K562 (cell line): ENCODE results near the gene YIPF2. TPM values are rescaled to one million over a fixed set of nuclear protein-coding genes. Genes with fewer than 3 reads are reported as not detected.

Experiments used
- ATAC-seq: fragments of 200-7000 bp; cut with Tn5 transposase; 3 replicates; pipeline ENCODE4 v1.9.1; 2020; ENCODE audit warnings: moderate library complexity
- BruUV-seq: library from RNA; stranded (reverse); fragments of 400-500 nt; replicated peaks from 2 replicates; lab custom pipeline; 2021; lab: Mats Ljungman, UMichigan
- CTCF ChIA-PET: fragments of 300-600 bp; formaldehyde crosslinking; extraction: SDS; loops from one replicate; lab custom pipeline; 2021; ENCODE audit warnings: low intra/inter-chr PET ratio; lab: Yijun Ruan, JAX
- POLR2A ChIA-PET: fragments of 300-600, 350-650 bp; sonication (Branson Sonifier 250); formaldehyde crosslinking; extraction: SDS; loops from one replicate; lab custom pipeline; 2021; ENCODE audit warnings: antibody characterized with exemption, inconsistent platforms; lab: Yijun Ruan, JAX
- DNase-seq, 4 experiments: peaks; one replicate each; pipeline versions ENCODE4 v3.0.0 to v3.0.0-alpha.2; 2011 to 2018; ENCODE audit warnings: low spot score in 3 of 4, mixed read lengths in 3 of 4; ENCODE audit errors: extremely low read depth in 1 of 4
- FAIRE-seq: peaks from 2 replicates; lab custom pipeline; 2011; peaks lifted over from hg19 to GRCh38; lab: Jason Lieb, UNC
- H2AFZ ChIP-seq: 2 replicates; pipeline ENCODE4 v1.6.0; 2011; ENCODE audit warnings: low read depth, low read length, control low read depth, inconsistent platforms
- H3K27ac ChIP-seq: fragments of 200-600 bp; 3 replicates; pipeline ENCODE4 v1.8.0; 2011; ENCODE audit warnings: low read depth, mild to moderate bottlenecking, control low read depth, inconsistent platforms, low read length, moderate library complexity, mixed read lengths; ENCODE audit errors: extremely low read depth
- H3K27me3 ChIP-seq, 2 experiments: fragments of 300-600 bp in 1 of 2; 2 replicates in 1 of 2; 3 replicates in 1 of 2; pipeline versions ENCODE4 v1.6.0 to v1.8.0; 2011; ENCODE audit warnings: inconsistent platforms in 2 of 2, low read length in 2 of 2, mild to moderate bottlenecking in 1 of 2, mixed read lengths in 1 of 2, moderate library complexity in 1 of 2; ENCODE audit not compliant: control insufficient read depth in 2 of 2, insufficient read depth in 2 of 2
- H3K36me3 ChIP-seq: fragments of 300-600 bp; 3 replicates; pipeline ENCODE4 v1.8.0; 2011; ENCODE audit warnings: mild to moderate bottlenecking, low read length, inconsistent platforms; ENCODE audit not compliant: control insufficient read depth, insufficient read depth
- H3K4me1 ChIP-seq, 2 experiments: fragments of 200-600 bp in 1 of 2; replicated peaks in 1 of 2; 2 replicates in 1 of 2; 3 replicates in 1 of 2; pipeline versions ENCODE4 v1.5.1 to v1.8.0; 2011; ENCODE audit warnings: inconsistent platforms in 2 of 2, low read length in 2 of 2, mild to moderate bottlenecking in 1 of 2, mixed read lengths in 1 of 2, moderate library complexity in 1 of 2; ENCODE audit not compliant: control insufficient read depth in 2 of 2, insufficient read depth in 2 of 2
- H3K4me2 ChIP-seq: 2 replicates; pipeline ENCODE4 v1.6.1; 2011; ENCODE audit warnings: low read length, control low read depth, inconsistent platforms, mixed read lengths; ENCODE audit not compliant: insufficient read depth
- H3K4me3 ChIP-seq: fragments of 200-600 bp; sonication (generic), shearing (Covaris generic); 2 replicates; pipeline ENCODE4 v1.5.1; 2016; ENCODE audit warnings: control low read depth, inconsistent platforms
- H3K79me2 ChIP-seq: fragments of 200-600 bp; 3 replicates; pipeline ENCODE4 v1.8.0; 2011; ENCODE audit warnings: low read length, inconsistent platforms; ENCODE audit not compliant: control insufficient read depth, insufficient read depth
- H3K9ac ChIP-seq, 2 experiments: 2 replicates each; pipeline versions ENCODE4 v1.6.0 to v1.6.1; 2011; ENCODE audit warnings: low read depth in 2 of 2, low read length in 2 of 2, control low read depth in 1 of 2, inconsistent platforms in 1 of 2, mild to moderate bottlenecking in 1 of 2, mixed read lengths in 1 of 2; ENCODE audit not compliant: insufficient read depth in 1 of 2
- H3K9me1 ChIP-seq: one replicate; pipeline ENCODE4 v1.6.0; 2011; ENCODE audit warnings: inconsistent platforms, mild to moderate bottlenecking, low read length, moderate library complexity; ENCODE audit not compliant: control insufficient read depth, insufficient read depth
- H3K9me3 ChIP-seq: replicated peaks from 2 replicates; pipeline ENCODE4 v1.5.1; 2011; ENCODE audit warnings: low read depth, low read length, inconsistent platforms; ENCODE audit not compliant: control insufficient read depth, insufficient read depth
- H4K20me1 ChIP-seq: replicated peaks from 2 replicates; pipeline ENCODE4 v1.6.1; 2011; ENCODE audit warnings: low read length, inconsistent platforms, mixed read lengths; ENCODE audit not compliant: control insufficient read depth, insufficient read depth
- CBX3 ChIP-seq, 2 experiments: IDR thresholded peaks; 1 replicate in 1 of 2; 2 replicates in 1 of 2; pipeline ENCODE4 v1.6.1; 2012; ENCODE audit warnings: inconsistent platforms in 2 of 2, low read length in 2 of 2, borderline replicate concordance in 1 of 2, control low read depth in 1 of 2
- HINFP ChIP-seq: fragments of 450-650 bp; conservative IDR thresholded peaks from 2 replicates; pipeline ENCODE4 v1.6.1; 2016; ENCODE audit warnings: missing genetic modification characterization, low read depth, mild to moderate bottlenecking, control low read depth, missing compliant biosample characterization
- PHB ChIP-seq: fragments of 250-450 bp; sonication (Bioruptor Pico); IDR thresholded peaks from 2 replicates; pipeline ENCODE4 v1.5.0; 2021
- POLR3G ChIP-seq: IDR thresholded peaks from 2 replicates; pipeline ENCODE4 v1.6.1; 2011; ENCODE audit not compliant: insufficient read length, insufficient replicate concordance; ENCODE audit errors: extremely low read depth
- SETDB1 ChIP-seq: IDR thresholded peaks from one replicate; pipeline ENCODE4 v1.6.1; 2012; ENCODE audit warnings: low read length, control low read depth, inconsistent platforms
- SLC30A9 ChIP-seq: fragments of 250-450 bp; sonication (Bioruptor Pico); IDR thresholded peaks from 2 replicates; pipeline ENCODE4 v1.8.0; 2022; ENCODE audit warnings: mild to moderate bottlenecking, moderate library complexity
- SRSF3 ChIP-seq: fragments of 200-400 bp; formaldehyde crosslinking; IDR thresholded peaks from 2 replicates; pipeline ENCODE4 v1.6.1; 2016; ENCODE audit warnings: mild to moderate bottlenecking, low read length, moderate library complexity; ENCODE audit not compliant: insufficient read depth
- STAT5B ChIP-seq: fragments of 250-450 bp; sonication (Bioruptor Pico); IDR thresholded peaks from 2 replicates; pipeline ENCODE4 v1.8.0; 2021; ENCODE audit warnings: mild to moderate bottlenecking, inconsistent platforms
- ZBTB49 ChIP-seq: sonication (generic); formaldehyde crosslinking; IDR thresholded peaks from 2 replicates; pipeline ENCODE4 v1.8.0; 2022; ENCODE audit warnings: missing genetic modification reagents, mild to moderate bottlenecking, borderline replicate concordance
- ZC3H11A ChIP-seq: IDR thresholded peaks from 2 replicates; pipeline ENCODE4 v1.6.1; 2012; ENCODE audit warnings: low read depth, low read length, improper control_type of control experiment
- ZKSCAN1 ChIP-seq: fragments of 150-350 bp; IDR thresholded peaks from 2 replicates; pipeline ENCODE4 v1.6.1; 2016; ENCODE audit warnings: low read depth, low read length
- ZZZ3 ChIP-seq: fragments of 450-650 bp; IDR thresholded peaks from 2 replicates; pipeline ENCODE4 v1.6.1; 2016; ENCODE audit warnings: antibody characterized with exemption, mild to moderate bottlenecking, moderate library complexity
- WGBS: fragments of 100-300 bp; shearing (Covaris generic); methylation state at CpG from one replicate; pipeline ENCODE4 v1.1.6; 2016; ENCODE audit warnings: low coverage, mixed read lengths; ENCODE audit not compliant: insufficient coverage; ENCODE audit errors: missing lambda C conversion rate; 5-methylcytosine and 5-hydroxymethylcytosine counted together
- in situ Hi-C: fragments of 300-500 bp; cut with MboI; formaldehyde crosslinking; loops from 4 replicates; pipeline ENCODE4 v1.15.0; 2018; ENCODE audit warnings: inconsistent platforms, mixed read lengths
- intact Hi-C: fragments of 100-400 bp; cut with micrococcal nuclease; formaldehyde crosslinking; loops from 2 replicates; pipeline ENCODE4 v1.14.2; 2022
- polyA plus RNA-seq, 8 experiments: library from polyadenylated mRNA; depleted of rRNA in 4 of 8; stranded (reverse) in 5 of 8; unstranded in 3 of 8; fragments of >200 nt; fragmentation: Nextera tagmentation in 2 of 8; fragmentation: Illumina TruSeq in 1 of 8; extraction: Ambion mirVana in 2 of 8; extraction: Trizol in 1 of 8; gene quantifications; 2 replicates each; pipeline versions ENCODE4 v1.2.1 to v1.2.3, GENCODE V29; 2011 to 2014; ENCODE audit warnings: inconsistent platforms in 1 of 8, missing spikeins in 1 of 8
- total RNA-seq, 7 experiments: library from RNA; depleted of rRNA in 6 of 7; stranded (reverse); fragments of >200 nt in 6 of 7; fragmentation: Illumina TruSeq in 2 of 7; extraction: Trizol in 2 of 7; gene quantifications; 2 replicates each; pipeline versions ENCODE4 v1.2.1 to v1.2.3, GENCODE V29; 2011 to 2021; ENCODE audit warnings: low replicate concordance in 1 of 7
- TF ChIP-seq, protein P1 (sequence below), 2 experiments: IDR thresholded peaks; 2 replicates each; pipeline ENCODE4 v1.6.1; 2012; ENCODE audit warnings: improper control_type of control experiment in 2 of 2, low read depth in 2 of 2, low read length in 2 of 2, borderline replicate concordance in 1 of 2

Gene YIPF2
- total and polyA plus RNA-seq, 9 of the 15 experiments (the other 6 are each of a cell fraction or from before 2014, with no cell fraction given), result 1.3 to 65.2 (median 31.6) TPM

DNA sequence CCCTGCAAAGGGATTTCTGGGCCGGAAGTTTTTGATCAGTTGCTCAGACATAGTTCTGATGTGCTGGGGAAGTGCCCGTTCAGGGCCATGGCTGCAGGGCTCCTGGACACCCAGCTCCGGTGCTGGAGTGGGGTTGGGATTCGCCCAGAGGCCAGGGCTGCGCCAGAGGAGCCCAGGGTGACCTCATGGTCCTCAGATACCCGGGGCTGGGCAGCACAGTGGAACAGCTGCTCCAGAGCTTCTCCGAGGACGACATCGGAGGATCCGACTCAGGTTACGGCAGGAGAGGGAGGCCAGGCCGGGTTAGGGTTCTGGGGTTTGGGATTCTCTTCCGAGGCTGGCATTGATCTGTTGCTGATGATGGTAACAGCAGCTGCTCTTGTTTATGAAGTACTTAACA, 36.2 kb downstream of the YIPF2 start:
- Histone ChIP-seq H2AFZ (no peak overlapping the region), H3K4me1 (peaks cover 3 to 50% of the 10 kb centered on the region in 2 experiments; a peak in 3 of 5 replicates), H4K20me1 (peaks cover 12% of the 10 kb centered on the region; the same call in 1 of the 2 replicates), H3K27me3 (no peaks in the 10 kb centered on the region), H3K9me1 (peaks cover 6% of the 10 kb centered on the region), H3K36me3 (peaks cover 16% of the 10 kb centered on the region; the same call in 1 of the 3 replicates), H3K27ac (no peak overlapping the region), H3K4me2 (no peak overlapping the region), H3K9ac (peak overlapping the region in 1 of 2 experiments; percentile 74; a peak in 2 of 4 replicates), H3K9me3 (no peaks in the 10 kb centered on the region), H3K79me2 (peaks cover 65% of the 10 kb centered on the region), H3K4me3 (no peak overlapping the region)
- in situ Hi-C loops (no loop called here), intact Hi-C loops (no loop called here)
- TF ChIP-seq SETDB1 (no peak), POLR3G (no peak), ZBTB49 (CRISPR knock-in tag) (no peak), SRSF3 (no peak), CBX3 (IDR thresholded peaks at IDR 0.05; ENCODE audit: borderline replicate concordance in 1 of 2, low read length in 2 of 2) (no peak), ZZZ3 (no peak), SLC30A9 (CRISPR knock-in tag) (no peak), ZC3H11A (no peak), ZKSCAN1 (no peak), STAT5B (CRISPR knock-in tag) (no peak), HINFP (tag) (no peak), PHB (no peak)
- TF ChIP-seq, protein P1, sequence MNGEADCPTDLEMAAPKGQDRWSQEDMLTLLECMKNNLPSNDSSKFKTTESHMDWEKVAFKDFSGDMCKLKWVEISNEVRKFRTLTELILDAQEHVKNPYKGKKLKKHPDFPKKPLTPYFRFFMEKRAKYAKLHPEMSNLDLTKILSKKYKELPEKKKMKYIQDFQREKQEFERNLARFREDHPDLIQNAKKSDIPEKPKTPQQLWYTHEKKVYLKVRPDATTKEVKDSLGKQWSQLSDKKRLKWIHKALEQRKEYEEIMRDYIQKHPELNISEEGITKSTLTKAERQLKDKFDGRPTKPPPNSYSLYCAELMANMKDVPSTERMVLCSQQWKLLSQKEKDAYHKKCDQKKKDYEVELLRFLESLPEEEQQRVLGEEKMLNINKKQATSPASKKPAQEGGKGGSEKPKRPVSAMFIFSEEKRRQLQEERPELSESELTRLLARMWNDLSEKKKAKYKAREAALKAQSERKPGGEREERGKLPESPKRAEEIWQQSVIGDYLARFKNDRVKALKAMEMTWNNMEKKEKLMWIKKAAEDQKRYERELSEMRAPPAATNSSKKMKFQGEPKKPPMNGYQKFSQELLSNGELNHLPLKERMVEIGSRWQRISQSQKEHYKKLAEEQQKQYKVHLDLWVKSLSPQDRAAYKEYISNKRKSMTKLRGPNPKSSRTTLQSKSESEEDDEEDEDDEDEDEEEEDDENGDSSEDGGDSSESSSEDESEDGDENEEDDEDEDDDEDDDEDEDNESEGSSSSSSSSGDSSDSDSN (IDR thresholded peaks at IDR 0.05; ENCODE audit: borderline replicate concordance in 1 of 2, low read depth in 2 of 2, low read length in 2 of 2), result no peak
- ATAC-seq, result no peak
- no peak for FAIRE-seq
- ChIA-PET CTCF (no interaction called here), POLR2A (interaction anchor here (0.5 to 1.3 kb wide), 3 partner anchors 9 to 52 kb away, joined by 3 to 5 read pairs (median 3); no protein-coding TSS in a partner anchor)
- BruUV-seq, result no TSS peak
- WGBS, result 97% methylated on average over 11 of the region's 13 CpGs
- DNase-seq, result no peak
